Neural crest cell (in vitro differentiated cells): ENCODE results near the gene FAM3A. TPM values are rescaled to one million over a fixed set of nuclear protein-coding genes. Genes with fewer than 3 reads are reported as not detected.
A peak's percentile ranks its signal among the peaks of the same experiment; 100 is the strongest.

ENCODE experiments used
- DNase-seq: peaks from one replicate; pipeline ENCODE4 v3.0.0; 2021; ENCODE audit warnings: low read depth, mixed read lengths, low spot score
- H3K27ac Mint-ChIP-seq: one replicate; pipeline ENCODE4 v1.8.0; 2021; ENCODE audit warnings: mild to moderate bottlenecking, mixed read lengths; ENCODE audit not compliant: unreplicated experiment
- H3K27me3 Mint-ChIP-seq: 2 replicates; pipeline ENCODE4 v1.8.0; 2021; ENCODE audit warnings: low read depth, mild to moderate bottlenecking, mixed read lengths
- H3K36me3 Mint-ChIP-seq: 2 replicates; pipeline ENCODE4 v1.8.0; 2021; ENCODE audit warnings: low read depth, mild to moderate bottlenecking, mixed read lengths
- H3K4me1 Mint-ChIP-seq: 2 replicates; pipeline ENCODE4 v1.8.0; 2021; ENCODE audit warnings: mixed read lengths
- H3K4me3 Mint-ChIP-seq: one replicate; pipeline ENCODE4 v1.8.0; 2021; ENCODE audit warnings: mild to moderate bottlenecking, mixed read lengths
- H3K9me3 Mint-ChIP-seq: 2 replicates; pipeline ENCODE4 v1.8.0; 2021; ENCODE audit warnings: mixed read lengths
- CTCF ChIP-seq: fragments of 200-600 bp; sonication (generic); conservative IDR thresholded peaks from 2 replicates; pipeline ENCODE4 v1.5.0; 2021; ENCODE audit warnings: antibody characterized with exemption, mild to moderate bottlenecking
- total RNA-seq: library from RNA; stranded (reverse); gene quantifications from 2 replicates; pipeline ENCODE4 v1.2.1, GENCODE V29; 2021

FAM3A gene
- total RNA-seq, 1 donor from 2014 or later = 25.8 TPM

GRCh38 chrX:154486052-154486395 lies 30.0 kb downstream of the FAM3A start:
- H3K27ac Mint-ChIP-seq = no peak overlapping the region
- H3K4me3 Mint-ChIP-seq = no peak overlapping the region
- no peak for TF ChIP-seq CTCF
- H3K4me1 Mint-ChIP-seq = peaks cover 6% of the 10 kb centered on the region
- DNase-seq = no peak
- H3K9me3 Mint-ChIP-seq = no peaks in the 10 kb centered on the region
- H3K36me3 Mint-ChIP-seq = peaks cover 14% of the 10 kb centered on the region
- H3K27me3 Mint-ChIP-seq = no peaks in the 10 kb centered on the region

- no peaks in the 10 kb centered on the region for H3K9me3 Mint-ChIP-seq
- H3K27ac Mint-ChIP-seq = no peak overlapping the region
- no peak for TF ChIP-seq CTCF
- H3K4me1 Mint-ChIP-seq = peaks cover 6% of the 10 kb centered on the region
- no peak for DNase-seq
- H3K36me3 Mint-ChIP-seq = peaks cover 14% of the 10 kb centered on the region
- no peaks in the 10 kb centered on the region for H3K27me3 Mint-ChIP-seq
- peak overlapping the region; percentile 66 for H3K4me3 Mint-ChIP-seq
These were observed 30.6 kb downstream of the FAM3A start for GRCh38 chrX:154485150-154486051.

GRCh38 chrX:154484255-154485149 lies 31.5 kb downstream of the FAM3A start:
- Mint-ChIP-seq H3K27me3 (no peaks in the 10 kb centered on the region), H3K4me1 (peaks cover under 1% of the 10 kb centered on the region), H3K36me3 (peaks cover 14% of the 10 kb centered on the region), H3K4me3 (peak overlapping the region; percentile 9), H3K9me3 (no peaks in the 10 kb centered on the region), H3K27ac (no peak overlapping the region)
- DNase-seq = no peak
- no peak for TF ChIP-seq CTCF

- TF ChIP-seq CTCF = no peak
- no peak for DNase-seq
- Mint-ChIP-seq H3K9me3 (no peaks in the 10 kb centered on the region), H3K4me3 (peak overlapping the region; percentile 44), H3K4me1 (no peaks in the 10 kb centered on the region), H3K27ac (no peak overlapping the region), H3K36me3 (peaks cover 14% of the 10 kb centered on the region), H3K27me3 (no peaks in the 10 kb centered on the region)
These were observed 32.7 kb downstream of the FAM3A start for GRCh38 chrX:154483325-154483724.

GRCh38 chrX:154482786-154483185 lies 33.2 kb downstream of the FAM3A start:
- no peaks in the 10 kb centered on the region for H3K4me1 Mint-ChIP-seq
- DNase-seq = no peak
- H3K9me3 Mint-ChIP-seq = no peaks in the 10 kb centered on the region
- H3K36me3 Mint-ChIP-seq = peaks cover 11% of the 10 kb centered on the region
- peak overlapping the region; percentile 79 for H3K4me3 Mint-ChIP-seq
- H3K27ac Mint-ChIP-seq = no peak overlapping the region
- no peak for TF ChIP-seq CTCF
- no peaks in the 10 kb centered on the region for H3K27me3 Mint-ChIP-seq
